ENCODE measurements around the gene KIFAP3.
"Not testable (repeated sequence)": the region's sequence is repeated elsewhere in the genome, so short reads cannot be mapped to it uniquely, and the experiment has no call there.

- not testable (repeated sequence) for TF ChIP-seq CTCF (IDR thresholded peaks at IDR 0.05); ZFX (IDR thresholded peaks at IDR 0.05; ENCODE audit: borderline replicate concordance)
Observed at GRCh38 chr1:170060015-170060520, 14.4 kb downstream of the KIFAP3 start.
